GM19035 (cell line): ENCODE results near the gene SEMA5A.

ENCODE experiments used
- ATAC-seq: cut with Tn5 transposase; IDR thresholded peaks from one replicate; pipeline ENCODE4 v1.9.1; 2021; ENCODE audit not compliant: unreplicated experiment

Gene SEMA5A

DNA sequence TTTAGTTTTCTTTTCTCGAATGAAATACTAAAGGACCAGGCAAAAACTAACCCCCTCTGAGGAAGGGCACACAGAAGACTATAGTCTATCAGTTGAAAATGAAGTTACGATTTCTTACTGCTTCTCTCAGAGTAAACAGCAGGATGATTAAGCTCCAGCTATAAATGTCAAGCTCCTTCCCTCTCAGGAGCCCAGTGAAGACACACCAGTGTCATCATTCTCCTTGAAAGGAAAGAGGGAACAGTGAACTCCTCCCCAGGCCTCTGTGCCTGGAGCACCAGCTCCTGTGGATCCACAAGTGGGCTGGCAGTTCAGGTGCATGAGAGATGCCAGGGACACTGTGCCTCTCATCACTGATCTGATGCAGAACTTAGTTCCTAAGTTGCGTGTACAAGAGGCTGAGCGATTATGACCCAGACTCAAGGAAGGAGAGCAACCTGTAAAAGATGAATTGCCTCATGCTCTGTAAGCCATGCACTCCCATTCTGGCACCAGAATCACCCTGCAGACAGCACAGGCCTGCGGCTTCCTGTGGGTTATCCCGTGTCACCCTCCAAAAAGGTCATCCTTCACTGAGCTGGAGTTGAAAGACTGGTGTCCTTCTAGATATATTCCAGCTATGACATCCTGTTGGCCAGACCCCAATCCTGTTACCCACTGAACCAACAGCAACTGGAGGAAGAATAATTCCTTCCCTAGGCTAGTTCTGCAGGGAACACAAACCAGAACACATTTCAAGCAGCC, 394.0 kb downstream of the SEMA5A start:
- ATAC-seq, result no peak

DNA sequence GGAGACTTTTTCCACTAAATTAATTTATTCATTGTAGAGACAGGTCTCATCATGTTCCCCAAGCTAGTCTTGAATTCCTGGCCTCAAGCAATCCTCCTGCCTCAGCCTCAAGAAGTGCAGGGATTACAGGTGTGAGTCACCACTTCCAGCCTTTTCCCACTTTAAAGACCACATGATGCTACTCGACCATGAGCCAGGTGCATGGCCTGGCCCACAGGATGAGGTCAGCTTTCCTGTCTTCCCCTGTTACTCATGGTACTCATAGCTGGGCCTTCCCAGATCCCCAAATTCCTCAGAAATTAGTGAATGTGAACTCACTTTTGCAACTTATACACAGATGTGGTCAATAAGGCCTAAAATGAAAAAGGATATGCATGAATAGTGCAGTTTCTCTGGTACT, 395.9 kb downstream of the SEMA5A start:
- no peak for ATAC-seq

DNA sequence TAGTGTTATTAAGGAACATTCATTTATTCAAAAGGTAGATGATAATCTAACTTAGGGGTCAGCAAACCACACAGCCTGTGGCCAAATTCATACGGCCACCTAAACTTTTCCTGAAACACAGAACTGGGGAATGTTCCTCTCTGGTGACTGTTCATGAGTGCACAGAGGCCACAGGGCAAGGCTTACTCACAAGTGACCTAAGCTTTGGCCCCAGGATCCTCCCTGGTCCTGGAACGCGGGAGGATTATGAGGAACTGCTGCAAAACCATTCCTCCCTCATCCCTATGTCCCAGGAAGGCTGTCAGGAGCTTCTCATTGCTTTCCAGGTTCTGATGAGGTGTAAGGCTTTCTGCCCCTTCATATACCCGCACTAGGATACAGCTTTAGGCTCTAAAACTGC, 397.6 kb downstream of the SEMA5A start:
- ATAC-seq, result no peak

GRCh38 chr5:9140711-9141110, 405.2 kb downstream of the SEMA5A start:
- no peak for ATAC-seq

DNA sequence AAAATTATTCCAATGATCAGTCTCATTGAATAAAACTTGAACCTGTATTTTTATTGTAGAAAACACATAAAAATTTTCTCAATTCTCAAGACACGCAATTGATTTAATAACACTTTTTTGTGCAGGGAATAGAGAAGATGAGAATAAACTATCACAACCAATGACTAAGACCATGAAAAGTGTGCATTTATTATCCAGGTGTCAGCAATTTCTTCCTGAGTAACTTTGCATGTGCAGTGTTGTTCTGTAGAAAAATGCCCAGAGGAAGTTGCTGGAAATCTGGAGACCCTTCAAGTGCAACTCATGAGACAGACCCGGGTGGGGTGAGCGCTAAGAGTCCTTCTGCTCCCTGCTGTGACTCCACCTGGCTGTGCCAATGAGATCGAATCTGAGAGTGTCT, 405.7 kb downstream of the SEMA5A start:
- no peak for ATAC-seq

DNA sequence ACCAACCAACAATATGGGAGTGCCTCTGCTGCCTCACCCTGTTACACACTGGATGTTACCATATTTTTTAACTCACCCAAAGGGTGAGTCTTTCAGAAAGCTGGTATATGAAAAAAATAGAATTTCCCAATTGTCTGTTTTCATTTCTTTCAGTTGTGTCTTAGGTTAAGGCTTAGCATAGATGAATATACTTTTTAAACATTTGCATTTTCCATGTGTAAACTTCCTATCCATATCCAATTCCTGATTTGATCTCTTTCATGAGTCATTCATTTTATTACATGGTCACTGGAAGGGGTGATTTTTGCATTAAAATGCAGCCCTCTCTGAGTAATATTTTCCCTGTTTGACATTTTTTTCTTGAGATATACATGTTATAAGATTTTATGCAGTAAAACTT, 406.5 kb downstream of the SEMA5A start:
- ATAC-seq, result no peak

GRCh38 chr5:9128136-9128535, 417.7 kb downstream of the SEMA5A start:
- ATAC-seq, result no peak

GRCh38 chr5:9126490-9126889, 419.4 kb downstream of the SEMA5A start:
- no peak for ATAC-seq

- ATAC-seq, result peak; percentile 49
These were observed 420.0 kb downstream of the SEMA5A start for GRCh38 chr5:9125852-9126251.

DNA sequence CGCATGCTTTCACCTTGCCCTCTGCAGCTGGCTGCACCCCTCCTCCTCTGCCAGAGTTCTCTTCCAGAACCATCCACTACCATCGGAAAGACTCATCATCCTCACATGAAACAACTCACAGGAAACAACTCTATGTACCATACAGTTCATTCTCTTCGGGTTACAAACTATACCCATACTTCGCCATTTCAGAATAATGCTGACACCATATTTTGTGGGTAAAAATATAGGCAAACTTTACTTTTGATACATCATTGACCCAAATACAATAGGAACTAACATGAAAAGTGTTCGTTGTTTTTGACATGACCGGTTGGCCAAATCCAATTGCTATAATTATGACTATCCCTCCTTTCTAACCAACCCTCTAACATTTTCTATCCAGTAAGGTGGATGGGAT, 421.0 kb downstream of the SEMA5A start:
- ATAC-seq, result no peak

GRCh38 chr5:9124071-9124470, 421.8 kb downstream of the SEMA5A start:
- no peak for ATAC-seq

DNA sequence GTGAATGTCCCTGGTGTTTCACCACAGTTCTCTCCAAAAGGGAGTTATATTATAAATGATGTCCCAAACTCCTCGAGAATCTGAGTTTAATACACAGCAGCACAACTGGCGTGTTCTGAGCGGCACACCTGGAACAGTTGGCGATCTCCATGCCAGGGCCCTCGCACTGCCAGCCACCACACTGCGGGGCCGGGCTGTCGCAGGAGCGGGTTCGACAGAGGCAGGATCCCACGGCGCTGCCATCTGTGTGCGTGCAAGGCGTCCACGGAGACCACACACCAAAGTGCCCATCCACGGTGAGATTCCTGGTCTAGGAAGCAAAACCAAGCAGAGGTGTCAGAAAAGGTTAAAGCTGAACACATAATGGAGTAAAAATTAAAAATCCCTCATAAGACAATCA, 423.3 kb downstream of the SEMA5A start:
- no peak for ATAC-seq

GRCh38 chr5:9121597-9121996, 424.3 kb downstream of the SEMA5A start:
- ATAC-seq, result no peak

DNA sequence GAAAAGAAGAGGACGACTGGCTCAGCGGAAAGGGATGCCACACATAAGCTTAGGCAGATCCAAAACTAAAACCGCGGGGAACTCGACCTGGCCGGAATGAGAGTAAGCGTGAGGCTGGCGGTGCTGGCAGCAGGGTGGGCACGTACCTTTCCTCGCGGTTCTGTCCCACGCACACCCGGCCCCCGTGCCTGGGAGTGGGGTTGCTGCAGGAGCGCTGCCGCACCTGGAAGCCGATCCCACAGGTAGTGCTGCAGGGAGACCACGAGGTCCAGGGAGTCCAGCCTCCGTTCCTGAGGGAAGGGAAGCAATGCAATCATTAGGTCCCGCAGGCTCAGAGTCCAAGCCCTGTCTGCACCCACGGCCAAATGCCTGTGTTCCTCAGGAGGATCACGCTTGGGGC, 427.0 kb downstream of the SEMA5A start:
- ATAC-seq, result no peak

GRCh38 chr5:9115093-9115492, 430.8 kb downstream of the SEMA5A start:
- no peak for ATAC-seq

DNA sequence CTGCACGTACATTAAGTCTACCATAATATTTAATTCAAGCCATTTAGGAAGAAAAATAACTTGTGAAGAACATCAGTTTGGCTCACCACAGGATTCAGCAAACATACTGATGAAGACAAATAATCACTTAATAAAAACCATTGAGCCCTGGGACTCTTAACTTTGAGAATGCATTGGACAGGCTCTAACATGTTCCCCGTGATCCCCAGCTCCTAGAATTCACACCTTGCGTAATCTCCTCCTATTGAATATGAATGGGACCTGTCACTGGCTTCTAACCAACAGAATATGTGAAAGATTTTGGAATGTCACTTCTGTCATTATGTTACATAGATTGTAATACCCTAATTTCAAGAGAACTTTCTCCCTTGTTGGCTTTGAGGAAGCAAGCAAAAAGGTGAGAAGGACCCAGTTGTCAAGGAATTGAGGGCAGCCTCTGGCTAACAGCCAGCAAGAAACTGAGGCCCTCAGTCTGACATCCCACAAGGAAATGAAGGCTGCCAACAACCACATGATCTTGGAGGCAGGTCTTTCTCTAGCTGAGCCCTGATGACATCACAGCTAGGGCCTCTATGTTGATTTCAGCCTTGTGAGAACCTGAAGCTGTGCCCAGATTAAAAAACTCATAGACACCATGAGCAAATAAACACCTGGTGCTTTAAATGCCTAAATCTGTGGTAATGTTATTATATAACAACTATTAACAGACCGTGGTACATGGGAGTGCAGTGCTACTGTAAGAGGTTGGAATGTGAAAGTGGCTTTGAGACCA, 433.2 kb downstream of the SEMA5A start:
- no peak for ATAC-seq

DNA sequence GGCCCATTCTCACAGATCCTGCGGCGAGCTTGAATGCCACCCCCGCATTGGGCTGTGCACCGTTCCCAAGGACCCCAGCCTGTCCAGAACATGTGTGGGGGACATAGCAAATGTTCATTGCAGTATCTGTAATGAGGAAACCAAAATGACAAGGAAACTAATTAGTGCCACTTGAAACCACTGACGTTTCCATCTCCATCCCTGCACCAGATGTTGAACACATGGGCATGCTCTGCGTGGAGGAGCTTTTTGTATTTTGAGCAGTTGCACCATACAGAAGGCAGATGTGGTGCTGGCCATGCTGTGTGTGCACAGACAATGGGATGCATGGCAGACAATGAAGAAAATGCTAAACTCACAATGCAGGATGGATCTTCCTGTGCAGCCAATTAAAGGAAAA, 437.7 kb downstream of the SEMA5A start:
- ATAC-seq, result no peak

- no peak for ATAC-seq
These were observed 440.0 kb downstream of the SEMA5A start for GRCh38 chr5:9105851-9106250.

- ATAC-seq, result no peak
These were observed 441.1 kb downstream of the SEMA5A start for GRCh38 chr5:9104571-9105339.

- no peak for ATAC-seq
These were observed 442.6 kb downstream of the SEMA5A start for GRCh38 chr5:9103290-9103689.

GRCh38 chr5:9099689-9100088, 446.2 kb downstream of the SEMA5A start:
- ATAC-seq, result no peak

GRCh38 chr5:9098990-9099389, 446.9 kb downstream of the SEMA5A start:
- no peak for ATAC-seq
